ENCODE measurements around the gene SLC12A4.
"Not testable (repeated sequence)": the region's sequence is repeated elsewhere in the genome, so short reads cannot be mapped to it uniquely, and the experiment has no call there.

The SLC12A4 gene

GRCh38 chr16:67968400-67969253 lies at the start of gene SLC12A4:
Gene SLC12A4, minus strand, starts transcription at chr16:67968637. Its CDS starts 84 bp downstream, at chr16:67968553.
- peak; percentile 82 to 84 for DNase-seq (ENCODE audit: low read depth in 2 of 2)

- DNase-seq (ENCODE audit: low read depth in 2 of 2): no peak
These were observed 47.2 kb upstream of the SLC12A4 start, which contains the start of gene DPEP2NB for GRCh38 chr16:68015681-68016080. Gene DPEP2NB, minus strand, starts transcription at chr16:68015911. Its CDS starts 141 bp downstream, at chr16:68015770.

- DNase-seq (ENCODE audit: low read depth in 2 of 2): no peak
These were observed 45.0 kb upstream of the SLC12A4 start for GRCh38 chr16:68013440-68013839.

- not testable (repeated sequence) for DNase-seq (ENCODE audit: low read depth in 2 of 2)
These were observed 41.4 kb upstream of the SLC12A4 start for GRCh38 chr16:68009872-68010271.

GRCh38 chr16:68009157-68009735 lies 40.8 kb upstream of the SLC12A4 start:
- no peak for DNase-seq (ENCODE audit: low read depth in 2 of 2)

- no peak for DNase-seq (ENCODE audit: low read depth in 2 of 2)
These were observed 37.4 kb upstream of the SLC12A4 start for GRCh38 chr16:68005786-68006286.

GRCh38 chr16:68005211-68005610 lies 36.8 kb upstream of the SLC12A4 start:
- DNase-seq (ENCODE audit: low read depth in 2 of 2): no peak

- no peak for DNase-seq (ENCODE audit: low read depth in 2 of 2)
These were observed 34.6 kb upstream of the SLC12A4 start for GRCh38 chr16:68003031-68003430.

GRCh38 chr16:68000450-68000849 lies 32.0 kb upstream of the SLC12A4 start:
- no peak for DNase-seq (ENCODE audit: low read depth in 2 of 2)

- no peak for DNase-seq (ENCODE audit: low read depth in 2 of 2)
These were observed 31.5 kb upstream of the SLC12A4 start for GRCh38 chr16:67999985-68000384.

GRCh38 chr16:67998779-67999688 lies 30.6 kb upstream of the SLC12A4 start, which contains the start of gene DPEP2:
Gene DPEP2, minus strand, starts transcription at chr16:67999484. Its CDS starts 6,272 bp downstream, at chr16:67993212.
- not testable (repeated sequence) for DNase-seq (ENCODE audit: low read depth in 2 of 2)

- not testable (repeated sequence) for DNase-seq (ENCODE audit: low read depth in 2 of 2)
These were observed 29.9 kb upstream of the SLC12A4 start for GRCh38 chr16:67998231-67998778.

- no peak for DNase-seq (ENCODE audit: low read depth in 2 of 2)
These were observed 28.2 kb upstream of the SLC12A4 start for GRCh38 chr16:67996666-67997065.

GRCh38 chr16:67995423-67995822 lies 27.0 kb upstream of the SLC12A4 start:
- DNase-seq (ENCODE audit: low read depth in 2 of 2): no peak

- DNase-seq (ENCODE audit: low read depth in 2 of 2): not testable (repeated sequence)
These were observed 25.6 kb upstream of the SLC12A4 start for GRCh38 chr16:67994040-67994408.

- peak; percentile 74 to 77 for DNase-seq (ENCODE audit: low read depth in 2 of 2)
These were observed 25.0 kb upstream of the SLC12A4 start for GRCh38 chr16:67993207-67994039.

- DNase-seq (ENCODE audit: low read depth in 2 of 2): no peak
These were observed 24.3 kb upstream of the SLC12A4 start for GRCh38 chr16:67992661-67993206.

- DNase-seq (ENCODE audit: low read depth in 2 of 2): no peak
These were observed 21.6 kb upstream of the SLC12A4 start for GRCh38 chr16:67990018-67990386.

GRCh38 chr16:67989322-67990017 lies 21.0 kb upstream of the SLC12A4 start:
- DNase-seq (ENCODE audit: low read depth in 2 of 2): no peak

GRCh38 chr16:67988675-67989074 lies 20.2 kb upstream of the SLC12A4 start:
- DNase-seq (ENCODE audit: low read depth in 2 of 2): no peak

All from activated CD4-positive, alpha-beta T cell treated with anti-CD3 and anti-CD28 coated beads for 24 hours (primary cell).